ENCODE results near the gene ADARB2.

DNA sequence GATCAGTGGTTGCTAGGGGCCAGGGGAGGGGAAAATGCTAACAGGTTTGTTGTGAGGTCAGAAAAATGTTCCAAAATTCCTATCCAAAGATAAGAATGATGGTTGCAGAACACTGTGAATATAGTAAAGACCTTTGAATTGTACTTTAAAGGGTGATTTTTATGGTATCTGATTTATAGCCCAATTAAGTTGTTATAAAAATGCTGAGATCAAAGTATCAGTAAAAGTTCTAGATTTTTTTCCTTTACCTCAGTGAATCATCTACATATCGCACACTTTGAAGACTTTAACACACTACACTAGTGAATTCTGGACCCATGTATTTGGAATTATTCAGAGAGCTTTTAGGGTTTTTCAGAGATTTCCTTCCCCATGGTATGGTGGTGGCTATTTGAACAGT is 405.8 kb downstream of the ADARB2 start:
- TF ChIP-seq, protein P1, sequence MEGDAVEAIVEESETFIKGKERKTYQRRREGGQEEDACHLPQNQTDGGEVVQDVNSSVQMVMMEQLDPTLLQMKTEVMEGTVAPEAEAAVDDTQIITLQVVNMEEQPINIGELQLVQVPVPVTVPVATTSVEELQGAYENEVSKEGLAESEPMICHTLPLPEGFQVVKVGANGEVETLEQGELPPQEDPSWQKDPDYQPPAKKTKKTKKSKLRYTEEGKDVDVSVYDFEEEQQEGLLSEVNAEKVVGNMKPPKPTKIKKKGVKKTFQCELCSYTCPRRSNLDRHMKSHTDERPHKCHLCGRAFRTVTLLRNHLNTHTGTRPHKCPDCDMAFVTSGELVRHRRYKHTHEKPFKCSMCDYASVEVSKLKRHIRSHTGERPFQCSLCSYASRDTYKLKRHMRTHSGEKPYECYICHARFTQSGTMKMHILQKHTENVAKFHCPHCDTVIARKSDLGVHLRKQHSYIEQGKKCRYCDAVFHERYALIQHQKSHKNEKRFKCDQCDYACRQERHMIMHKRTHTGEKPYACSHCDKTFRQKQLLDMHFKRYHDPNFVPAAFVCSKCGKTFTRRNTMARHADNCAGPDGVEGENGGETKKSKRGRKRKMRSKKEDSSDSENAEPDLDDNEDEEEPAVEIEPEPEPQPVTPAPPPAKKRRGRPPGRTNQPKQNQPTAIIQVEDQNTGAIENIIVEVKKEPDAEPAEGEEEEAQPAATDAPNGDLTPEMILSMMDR (IDR thresholded peaks at IDR 0.05): no peak
- TF ChIP-seq POLR2A (IDR thresholded peaks at IDR 0.05): no peak
